Activated effector memory CD4-positive, alpha-beta T cell treated with Interleukin-2 at 50 U/mL for 16 hours (primary cell): ENCODE measurements around the gene AOPEP.

ENCODE experiments used
- DNase-seq: peaks from one replicate; pipeline ENCODE4 v3.0.0-alpha.2; 2020

Gene AOPEP

GRCh38 chr9:95025213-95026147 lies 299.0 kb downstream of the AOPEP start:
- no peak for DNase-seq

- DNase-seq: no peak
Measured at GRCh38 chr9:95026148-95026524, 299.6 kb downstream of the AOPEP start.

- no peak for DNase-seq
Measured at GRCh38 chr9:95027914-95028852, 301.7 kb downstream of the AOPEP start.

GRCh38 chr9:95028853-95029219 lies 302.3 kb downstream of the AOPEP start:
- DNase-seq: no peak

- no peak for DNase-seq
Measured at GRCh38 chr9:95029288-95029687, 302.8 kb downstream of the AOPEP start.

GRCh38 chr9:95029720-95030119 lies 303.2 kb downstream of the AOPEP start:
- no peak for DNase-seq

GRCh38 chr9:95030344-95030743 lies 303.8 kb downstream of the AOPEP start:
- no peak for DNase-seq

- DNase-seq: no peak
Measured at GRCh38 chr9:95030920-95031642, 304.6 kb downstream of the AOPEP start.

- no peak for DNase-seq
Measured at GRCh38 chr9:95031711-95032461, 305.4 kb downstream of the AOPEP start.

GRCh38 chr9:95032580-95033341 lies 306.3 kb downstream of the AOPEP start:
- DNase-seq: no peak

GRCh38 chr9:95035846-95036245 lies 309.3 kb downstream of the AOPEP start:
- no peak for DNase-seq

- DNase-seq: no peak
Measured at GRCh38 chr9:95036676-95037075, 310.2 kb downstream of the AOPEP start.

- no peak for DNase-seq
Measured at GRCh38 chr9:95037789-95038521, 311.5 kb downstream of the AOPEP start.

GRCh38 chr9:95038666-95039065 lies 312.2 kb downstream of the AOPEP start:
- no peak for DNase-seq

- DNase-seq: no peak
Measured at GRCh38 chr9:95040106-95040505, 313.6 kb downstream of the AOPEP start.

GRCh38 chr9:95043826-95044225 lies 317.3 kb downstream of the AOPEP start:
- DNase-seq: no peak

GRCh38 chr9:95044731-95045508 lies 318.4 kb downstream of the AOPEP start:
- no peak for DNase-seq

- no peak for DNase-seq
Measured at GRCh38 chr9:95045751-95046150, 319.3 kb downstream of the AOPEP start.

- no peak for DNase-seq
Measured at GRCh38 chr9:95047452-95048224, 321.1 kb downstream of the AOPEP start.
